ENCODE results near the gene LEMD2.

GRCh38 chr6:33759887-33760629, 28.9 kb downstream of the LEMD2 start:
- no peak for TF ChIP-seq CTCF (IDR thresholded peaks at IDR 0.05; ENCODE audit: low read depth, low read length, poor library complexity, severe bottlenecking)
- no peak for TF ChIP-seq EZH2phosphoT487 (IDR thresholded peaks at IDR 0.05; ENCODE audit: borderline replicate concordance, low read length)
